SK-N-SH (cell line): ENCODE measurements around the gene FBLN7. TPM values are rescaled to one million over a fixed set of nuclear protein-coding genes. Genes with fewer than 3 reads are reported as not detected.

Experiments
- CTCF ChIA-PET: fragments of 300-600, 350-600 bp; formaldehyde crosslinking; extraction: SDS; loops from one replicate; lab custom pipeline; 2021; lab: Yijun Ruan, JAX
- POLR2A ChIA-PET: fragments of 350-600 bp; sonication (Branson Sonifier 250); formaldehyde crosslinking; extraction: SDS; loops from one replicate; lab custom pipeline; 2020; ENCODE audit warnings: antibody characterized with exemption, inconsistent platforms; lab: Yijun Ruan, JAX
- DNase-seq: peaks from one replicate; pipeline ENCODE4 v3.0.0; 2012
- H2AFZ ChIP-seq: fragments of 200-600 bp; sonication (generic); 2 replicates; pipeline ENCODE4 v1.8.1; 2016; ENCODE audit warnings: antibody characterized with exemption, mild to moderate bottlenecking, low read depth
- H3F3A ChIP-seq: fragments of 200-600 bp; sonication (generic); replicated peaks from 2 replicates; pipeline ENCODE3; 2016; ENCODE audit warnings: antibody characterized with exemption, mild to moderate bottlenecking; ENCODE audit not compliant: insufficient read depth
- H3K27ac ChIP-seq, 2 experiments: fragments of 200-500 bp in 1 of 2; fragments of 200-600 bp in 1 of 2; sonication (Bioruptor generic) in 1 of 2; sonication (generic), shearing (Covaris generic) in 1 of 2; 2 replicates each; pipeline versions ENCODE4 v1.5.1 to v1.6.1; 2014 to 2016; ENCODE audit warnings: low read depth in 2 of 2, inconsistent platforms in 1 of 2, low read length in 1 of 2, mild to moderate bottlenecking in 1 of 2, mixed read lengths in 1 of 2
- H3K27me3 ChIP-seq: fragments of 200-600 bp; sonication (generic), shearing (Covaris generic); 2 replicates; pipeline ENCODE4 v1.6.1; 2016; ENCODE audit warnings: mixed run types; ENCODE audit not compliant: insufficient read depth
- H3K36me3 ChIP-seq, 2 experiments: fragments of 200-500 bp in 1 of 2; fragments of 200-600 bp in 1 of 2; sonication (Bioruptor generic) in 1 of 2; sonication (generic) in 1 of 2; replicated peaks in 1 of 2; 2 replicates each; pipeline versions ENCODE3 to v1.5.1; 2014 to 2016; ENCODE audit warnings: low read length in 1 of 2, mild to moderate bottlenecking in 1 of 2; ENCODE audit not compliant: insufficient read depth in 2 of 2, control insufficient read depth in 1 of 2
- H3K4me1 ChIP-seq, 2 experiments: fragments of 200-500 bp in 1 of 2; fragments of 200-600 bp in 1 of 2; sonication (Bioruptor generic) in 1 of 2; sonication (generic), shearing (Covaris generic) in 1 of 2; 2 replicates each; pipeline versions ENCODE4 v1.5.1 to v1.6.1; 2014 to 2016; ENCODE audit warnings: low read depth in 1 of 2, low read length in 1 of 2, mixed run types in 1 of 2; ENCODE audit not compliant: insufficient read depth in 2 of 2, control insufficient read depth in 1 of 2
- H3K4me2 ChIP-seq: fragments of 200-600 bp; sonication (generic), shearing (Covaris generic); 2 replicates; pipeline ENCODE4 v1.6.1; 2017; ENCODE audit warnings: mixed run types
- H3K4me3 ChIP-seq, 2 experiments: fragments of 200-500 bp in 1 of 2; fragments of 200-600 bp in 1 of 2; sonication (Bioruptor generic) in 1 of 2; sonication (generic), shearing (Covaris generic) in 1 of 2; 2 replicates each; pipeline versions ENCODE4 v1.5.1 to v1.8.1; 2014 to 2016; ENCODE audit warnings: low read depth in 2 of 2, inconsistent platforms in 1 of 2, low read length in 1 of 2, mild to moderate bottlenecking in 1 of 2, mixed read lengths in 1 of 2, moderate library complexity in 1 of 2
- H3K79me2 ChIP-seq: fragments of 200-600 bp; sonication (generic); 2 replicates; pipeline ENCODE4 v1.8.1; 2017; ENCODE audit warnings: mild to moderate bottlenecking; ENCODE audit not compliant: insufficient read depth
- H3K9ac ChIP-seq: fragments of 200-600 bp; sonication (generic); 2 replicates; pipeline ENCODE4 v1.6.1; 2017; ENCODE audit warnings: mixed run types
- H3K9me2 ChIP-seq: fragments of 200-600 bp; sonication (generic); 2 replicates; pipeline ENCODE4 v1.6.1; 2017; ENCODE audit warnings: mixed run types
- H3K9me3 ChIP-seq: fragments of 200-600 bp; sonication (generic); 2 replicates; pipeline ENCODE4 v1.6.1; 2017; ENCODE audit warnings: mixed run types, mild to moderate bottlenecking, moderate library complexity
- H4K20me1 ChIP-seq: fragments of 200-600 bp; sonication (generic); 2 replicates; pipeline ENCODE4 v1.6.1; 2017; ENCODE audit warnings: mild to moderate bottlenecking, mixed run types; ENCODE audit not compliant: insufficient read depth
- EP300 ChIP-seq, 2 experiments: IDR thresholded peaks; 2 replicates each; pipeline versions ENCODE4 v1.4.0 to v1.6.1; 2012; ENCODE audit warnings: borderline replicate concordance in 1 of 2, low read depth in 1 of 2, low read length in 1 of 2
- EZH2phosphoT487 ChIP-seq: fragments of 200-600 bp; sonication (generic); IDR thresholded peaks from 2 replicates; pipeline ENCODE4 v1.6.1; 2017; ENCODE audit warnings: low read depth, mixed run types, mild to moderate bottlenecking, antibody characterized with exemption, moderate library complexity, borderline replicate concordance
- FOXM1 ChIP-seq: IDR thresholded peaks from 2 replicates; pipeline ENCODE4 v1.4.0; 2012; ENCODE audit warnings: low read depth, mild to moderate bottlenecking
- MEF2A ChIP-seq: IDR thresholded peaks from 2 replicates; pipeline ENCODE4 v1.4.0; 2012; ENCODE audit warnings: low read depth, borderline replicate concordance
- TCF12 ChIP-seq: IDR thresholded peaks from 2 replicates; pipeline ENCODE4 v1.4.0; 2012
- TEAD4 ChIP-seq: IDR thresholded peaks from 2 replicates; pipeline ENCODE4 v1.4.0; 2012; ENCODE audit warnings: mild to moderate bottlenecking, borderline replicate concordance; ENCODE audit not compliant: insufficient read depth
- YY1 ChIP-seq: IDR thresholded peaks from 2 replicates; pipeline ENCODE4 v1.4.0; 2012; ENCODE audit warnings: low read depth, mild to moderate bottlenecking
- WGBS: methylation state at CpG from one replicate; pipeline ENCODE4 v1.1.6; 2017; ENCODE audit warnings: low lambda C conversion rate; 5-methylcytosine and 5-hydroxymethylcytosine counted together
- polyA plus RNA-seq, 3 experiments: library from polyadenylated mRNA; depleted of rRNA; stranded (reverse); fragments of >200 nt; gene quantifications; 2 replicates each; pipeline ENCODE4 v1.2.3, GENCODE V29; 2012
- TF ChIP-seq, protein P1 (sequence below): IDR thresholded peaks from 2 replicates; pipeline ENCODE4 v1.4.0; 2012; ENCODE audit warnings: low read depth, borderline replicate concordance
- TF ChIP-seq, protein P2 (sequence below): IDR thresholded peaks from 2 replicates; pipeline ENCODE4 v1.6.1; 2012; ENCODE audit warnings: mild to moderate bottlenecking, low read depth, low read length, moderate library complexity

The FBLN7 gene
- polyA plus RNA-seq, 1 of the 3 experiments (the other 2 are of a cell fraction), result 4.4 TPM

DNA sequence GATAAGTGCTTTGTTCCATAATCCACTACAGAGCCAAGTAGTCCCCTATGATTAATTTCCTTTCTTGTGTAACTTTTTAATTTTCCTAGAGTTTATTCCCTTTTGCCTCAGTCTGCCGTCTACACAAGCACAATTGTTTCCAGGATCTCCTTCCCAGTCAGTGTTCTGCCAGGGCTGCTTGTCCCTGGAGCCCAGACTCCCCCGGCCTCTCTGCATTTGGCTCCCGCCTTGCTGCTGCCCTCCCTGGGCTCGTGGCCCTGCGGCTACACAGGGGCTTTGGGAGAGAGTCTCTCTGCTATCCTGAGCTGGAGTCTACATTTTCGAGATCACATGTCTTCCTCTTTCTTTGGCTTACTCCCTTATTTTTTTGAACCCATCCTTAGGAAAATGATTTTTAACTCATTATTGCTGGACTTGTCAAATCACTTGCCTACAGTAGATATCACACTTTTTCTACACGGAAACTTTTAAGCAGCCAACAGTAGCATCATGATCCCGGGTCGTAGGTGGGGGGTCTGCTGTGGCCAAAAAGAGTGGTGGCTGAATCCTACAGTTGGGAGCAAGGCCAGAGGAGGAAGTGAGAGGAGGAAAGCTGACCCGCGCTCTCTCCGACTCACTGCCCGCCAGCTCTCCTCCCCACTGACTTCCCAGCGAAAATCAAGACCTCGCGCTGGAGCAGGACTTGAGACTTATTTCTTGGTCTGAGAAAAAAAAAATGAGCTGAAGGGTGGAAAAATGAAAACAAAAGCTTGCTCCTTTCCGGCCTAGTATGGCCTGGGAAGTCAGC, 9.4 kb downstream of the FBLN7 start:
- CTCF ChIA-PET, result no interaction called here

DNA sequence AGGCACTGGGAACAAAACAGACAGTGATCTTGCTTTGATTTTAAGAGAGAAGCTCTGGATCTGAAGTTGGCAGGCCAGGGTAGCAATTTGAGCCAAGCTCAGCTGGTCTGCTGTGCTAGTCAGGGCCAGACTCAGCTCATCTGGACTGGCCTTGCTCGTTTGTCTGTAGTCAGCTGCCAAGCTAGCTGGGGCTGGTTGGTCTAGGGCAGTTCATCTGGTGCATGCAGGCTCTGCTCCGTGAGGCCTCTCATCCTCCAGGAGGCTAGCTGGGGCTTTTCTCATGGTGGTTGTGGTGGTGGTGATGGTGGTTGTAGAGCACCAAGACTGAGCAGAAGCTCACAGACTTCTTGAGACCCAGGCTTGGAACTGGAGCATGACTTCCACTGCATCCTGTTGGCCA, 10.3 kb downstream of the FBLN7 start:
- Histone ChIP-seq H4K20me1 (no peaks in the 10 kb centered on the region), H3K9me2 (no peaks in the 10 kb centered on the region), H3K36me3 (no peaks in the 10 kb centered on the region), H3K9ac (no peak overlapping the region), H3K27ac (no peak overlapping the region), H3K4me1 (peaks cover 6% of the 10 kb centered on the region in 2 experiments; a peak in 2 of 4 replicates), H3K4me2 (no peak overlapping the region), H3K79me2 (no peaks in the 10 kb centered on the region), H3K27me3 (no peaks in the 10 kb centered on the region), H3K4me3 (no peak overlapping the region), H3K9me3 (no peaks in the 10 kb centered on the region), H2AFZ (no peak overlapping the region), H3F3A (peaks cover 8% of the 10 kb centered on the region)
- POLR2A ChIA-PET, result no interaction called here
- DNase-seq, result no peak
- TF ChIP-seq TCF12, result no peak
- no peak for TF ChIP-seq EZH2phosphoT487
- TF ChIP-seq, protein P1, sequence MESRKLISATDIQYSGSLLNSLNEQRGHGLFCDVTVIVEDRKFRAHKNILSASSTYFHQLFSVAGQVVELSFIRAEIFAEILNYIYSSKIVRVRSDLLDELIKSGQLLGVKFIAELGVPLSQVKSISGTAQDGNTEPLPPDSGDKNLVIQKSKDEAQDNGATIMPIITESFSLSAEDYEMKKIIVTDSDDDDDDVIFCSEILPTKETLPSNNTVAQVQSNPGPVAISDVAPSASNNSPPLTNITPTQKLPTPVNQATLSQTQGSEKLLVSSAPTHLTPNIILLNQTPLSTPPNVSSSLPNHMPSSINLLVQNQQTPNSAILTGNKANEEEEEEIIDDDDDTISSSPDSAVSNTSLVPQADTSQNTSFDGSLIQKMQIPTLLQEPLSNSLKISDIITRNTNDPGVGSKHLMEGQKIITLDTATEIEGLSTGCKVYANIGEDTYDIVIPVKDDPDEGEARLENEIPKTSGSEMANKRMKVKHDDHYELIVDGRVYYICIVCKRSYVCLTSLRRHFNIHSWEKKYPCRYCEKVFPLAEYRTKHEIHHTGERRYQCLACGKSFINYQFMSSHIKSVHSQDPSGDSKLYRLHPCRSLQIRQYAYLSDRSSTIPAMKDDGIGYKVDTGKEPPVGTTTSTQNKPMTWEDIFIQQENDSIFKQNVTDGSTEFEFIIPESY, result no peak
- CTCF ChIA-PET, result no interaction called here
- WGBS, result 83% methylated on average over 2 of the region's 2 CpGs

More for the DNA sequence above, 9.4 kb downstream of the FBLN7 start:
- POLR2A ChIA-PET, result no interaction called here
- H3K4me2 ChIP-seq, result no peak overlapping the region
- TF ChIP-seq TEAD4, result no peak
- TF ChIP-seq MEF2A, result no peak
- no peak for TF ChIP-seq EZH2phosphoT487
- no peak for TF ChIP-seq EP300 (IDR thresholded peaks at IDR 0.05; ENCODE audit: borderline replicate concordance in 1 of 2, low read depth in 1 of 2, low read length in 1 of 2)
- TF ChIP-seq, protein P2, sequence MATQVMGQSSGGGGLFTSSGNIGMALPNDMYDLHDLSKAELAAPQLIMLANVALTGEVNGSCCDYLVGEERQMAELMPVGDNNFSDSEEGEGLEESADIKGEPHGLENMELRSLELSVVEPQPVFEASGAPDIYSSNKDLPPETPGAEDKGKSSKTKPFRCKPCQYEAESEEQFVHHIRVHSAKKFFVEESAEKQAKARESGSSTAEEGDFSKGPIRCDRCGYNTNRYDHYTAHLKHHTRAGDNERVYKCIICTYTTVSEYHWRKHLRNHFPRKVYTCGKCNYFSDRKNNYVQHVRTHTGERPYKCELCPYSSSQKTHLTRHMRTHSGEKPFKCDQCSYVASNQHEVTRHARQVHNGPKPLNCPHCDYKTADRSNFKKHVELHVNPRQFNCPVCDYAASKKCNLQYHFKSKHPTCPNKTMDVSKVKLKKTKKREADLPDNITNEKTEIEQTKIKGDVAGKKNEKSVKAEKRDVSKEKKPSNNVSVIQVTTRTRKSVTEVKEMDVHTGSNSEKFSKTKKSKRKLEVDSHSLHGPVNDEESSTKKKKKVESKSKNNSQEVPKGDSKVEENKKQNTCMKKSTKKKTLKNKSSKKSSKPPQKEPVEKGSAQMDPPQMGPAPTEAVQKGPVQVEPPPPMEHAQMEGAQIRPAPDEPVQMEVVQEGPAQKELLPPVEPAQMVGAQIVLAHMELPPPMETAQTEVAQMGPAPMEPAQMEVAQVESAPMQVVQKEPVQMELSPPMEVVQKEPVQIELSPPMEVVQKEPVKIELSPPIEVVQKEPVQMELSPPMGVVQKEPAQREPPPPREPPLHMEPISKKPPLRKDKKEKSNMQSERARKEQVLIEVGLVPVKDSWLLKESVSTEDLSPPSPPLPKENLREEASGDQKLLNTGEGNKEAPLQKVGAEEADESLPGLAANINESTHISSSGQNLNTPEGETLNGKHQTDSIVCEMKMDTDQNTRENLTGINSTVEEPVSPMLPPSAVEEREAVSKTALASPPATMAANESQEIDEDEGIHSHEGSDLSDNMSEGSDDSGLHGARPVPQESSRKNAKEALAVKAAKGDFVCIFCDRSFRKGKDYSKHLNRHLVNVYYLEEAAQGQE, result no peak
- TF ChIP-seq FOXM1, result no peak
- no peak for TF ChIP-seq YY1
- TF ChIP-seq, all 33 proteins: peak for 0
- H3K4me1 ChIP-seq, result peaks cover 6% of the 10 kb centered on the region in 2 experiments; a peak in 2 of 4 replicates
- H3K9me3 ChIP-seq, result no peaks in the 10 kb centered on the region
- H3F3A ChIP-seq, result peaks cover 12% of the 10 kb centered on the region
- no peaks in the 10 kb centered on the region for H3K36me3 ChIP-seq
- no peak overlapping the region for H2AFZ ChIP-seq
- DNase-seq, result no peak
- no peak overlapping the region for H3K9ac ChIP-seq
- no peak overlapping the region for H3K27ac ChIP-seq
- H4K20me1 ChIP-seq, result no peaks in the 10 kb centered on the region
- no peaks in the 10 kb centered on the region for H3K79me2 ChIP-seq
- H3K4me3 ChIP-seq, result no peak overlapping the region
- 93% methylated on average over 17 of the region's 17 CpGs for WGBS
- no peaks in the 10 kb centered on the region for H3K9me2 ChIP-seq
- no peaks in the 10 kb centered on the region for H3K27me3 ChIP-seq
